Stomach (tissue), 9 donors: ENCODE results near the gene ITPR2. TPM values are rescaled to one million over a fixed set of nuclear protein-coding genes. Genes with fewer than 3 reads are reported as not detected.

ENCODE experiments used
- DNase-seq, 2 donors: peaks; one replicate each; pipeline versions ENCODE4 v3.0.0 to v3.0.0-alpha.2; 2013 to 2019
- H3K27ac ChIP-seq, 5 donors: fragments of 200-600 bp in 4 of 5; sonication (generic) in 4 of 5; one replicate each; pipeline ENCODE4 v1.5.1; 2013 to 2019; ENCODE audit warnings: mild to moderate bottlenecking in 1 of 5, moderate library complexity in 1 of 5
- H3K27me3 ChIP-seq, 3 donors: fragments of 200-600 bp; sonication (generic); one replicate each; pipeline ENCODE4 v1.5.1; 2017 to 2019; ENCODE audit warnings: mixed run types in 1 of 3
- H3K36me3 ChIP-seq, 4 donors: fragments of 200-600 bp; sonication (generic); 1 replicate in 3 of 4; 2 replicates in 1 of 4; pipeline ENCODE4 v1.5.1; 2016 to 2019
- H3K4me1 ChIP-seq, 4 donors: fragments of 200-600 bp; sonication (generic); one replicate each; pipeline ENCODE4 v1.5.1; 2016 to 2019
- H3K4me3 ChIP-seq, 4 donors: fragments of 200-600 bp; sonication (generic) in 3 of 4; one replicate each; pipeline ENCODE4 v1.5.1; 2016 to 2019; ENCODE audit warnings: mild to moderate bottlenecking in 1 of 4
- H3K9me3 ChIP-seq, 4 donors: fragments of 200-600 bp; sonication (generic); one replicate each; pipeline ENCODE4 v1.5.1; 2016 to 2019
- EP300 ChIP-seq: sonication (generic); formaldehyde crosslinking; IDR thresholded peaks from one replicate; pipeline ENCODE4 v1.6.1; 2017; ENCODE audit warnings: antibody characterized with exemption
- POLR2A ChIP-seq, 4 donors: fragments of 450-650 bp; IDR thresholded peaks; one replicate each; pipeline ENCODE4 v1.6.1; 2016; ENCODE audit warnings: antibody characterized with exemption in 4 of 4, control low read depth in 2 of 4, mild to moderate bottlenecking in 1 of 4, moderate library complexity in 1 of 4
- POLR2AphosphoS5 ChIP-seq, 3 donors: sonication (generic); formaldehyde crosslinking; IDR thresholded peaks; one replicate each; pipeline ENCODE4 v1.6.1; 2016; ENCODE audit warnings: antibody characterized with exemption in 3 of 3
- WGBS, 5 donors: extraction: QIAGEN DNeasy Blood & Tissue Kit in 3 of 5; methylation state at CpG; one replicate each; pipeline versions ENCODE4 v1.1.5 to v1.1.7; 2013 to 2018; 5-methylcytosine and 5-hydroxymethylcytosine counted together
- intact Hi-C: fragments of 100-400 bp; cut with DNase I; formaldehyde crosslinking; loops from one replicate; pipeline ENCODE4 v1.15.1; 2023; ENCODE audit warnings: low total_unique reads
- polyA plus RNA-seq, 3 donors: library from polyadenylated mRNA; stranded (reverse); fragments of 200-250 nt; gene quantifications; one replicate each; pipeline ENCODE4 v1.2.3, GENCODE V29; 2013
- total RNA-seq, 5 donors: library from RNA; depleted of rRNA; stranded (reverse); fragments of >200 nt; gene quantifications; one replicate each; pipeline versions ENCODE4 v1.1.0 to v1.2.3, GENCODE V29; 2014 to 2016
- TF ChIP-seq, protein P1 (sequence below), 7 experiments: fragments of 450-650 bp in 4 of 7; fragments of 200-600 bp in 3 of 7; sonication (generic) in 3 of 7; IDR thresholded peaks; one replicate each; pipeline ENCODE4 v1.5.1; 2016 to 2019; ENCODE audit warnings: antibody characterized with exemption in 7 of 7, control low read depth in 2 of 7, mild to moderate bottlenecking in 1 of 7
- donor health status: healthy with polysubstance abuse.
- donor health status: Bipolar disorder and iron deficiency.
- donor health status: healthy.

Gene ITPR2
- total and polyA plus RNA-seq, 8 donors = 1.4 to 172 (median 23.4) TPM

DNA sequence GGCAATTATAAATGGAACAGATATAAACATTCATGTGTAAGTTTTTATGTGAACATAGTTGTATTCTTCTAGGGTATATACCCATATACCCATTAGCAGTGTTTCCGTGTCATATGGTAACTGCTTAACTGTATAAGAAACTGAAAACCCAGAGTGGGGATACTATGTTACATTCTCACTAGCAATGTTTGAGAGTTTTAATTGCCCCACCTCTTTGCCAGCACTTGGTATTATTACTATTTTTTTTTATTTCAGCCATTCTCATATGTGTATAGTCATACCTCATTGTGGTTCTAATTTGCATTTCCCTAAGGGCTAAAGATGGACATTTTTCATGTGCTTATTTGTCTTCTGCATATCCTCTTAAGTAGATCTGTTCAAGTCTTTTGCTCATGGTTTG, 28.7 kb upstream of the ITPR2 start:
- Histone ChIP-seq H3K27ac (no peak overlapping the region), H3K27me3 (no peaks in the 10 kb centered on the region), H3K4me1 (peaks cover 0 to 7% (median 0%) of the 10 kb centered on the region in 4 donors), H3K4me3 (no peak overlapping the region), H3K9me3 (no peaks in the 10 kb centered on the region), H3K36me3 (no peaks in the 10 kb centered on the region)
- 94 to 100% (median 97%) methylated on average over 1 of the region's 1 CpG for WGBS, 5 donors
- no peak for DNase-seq
- TF ChIP-seq POLR2AphosphoS5 (IDR thresholded peaks at IDR 0.05) (no peak), EP300 (no peak), POLR2A (IDR thresholded peaks at IDR 0.05) (no peak)
- TF ChIP-seq, protein P1, sequence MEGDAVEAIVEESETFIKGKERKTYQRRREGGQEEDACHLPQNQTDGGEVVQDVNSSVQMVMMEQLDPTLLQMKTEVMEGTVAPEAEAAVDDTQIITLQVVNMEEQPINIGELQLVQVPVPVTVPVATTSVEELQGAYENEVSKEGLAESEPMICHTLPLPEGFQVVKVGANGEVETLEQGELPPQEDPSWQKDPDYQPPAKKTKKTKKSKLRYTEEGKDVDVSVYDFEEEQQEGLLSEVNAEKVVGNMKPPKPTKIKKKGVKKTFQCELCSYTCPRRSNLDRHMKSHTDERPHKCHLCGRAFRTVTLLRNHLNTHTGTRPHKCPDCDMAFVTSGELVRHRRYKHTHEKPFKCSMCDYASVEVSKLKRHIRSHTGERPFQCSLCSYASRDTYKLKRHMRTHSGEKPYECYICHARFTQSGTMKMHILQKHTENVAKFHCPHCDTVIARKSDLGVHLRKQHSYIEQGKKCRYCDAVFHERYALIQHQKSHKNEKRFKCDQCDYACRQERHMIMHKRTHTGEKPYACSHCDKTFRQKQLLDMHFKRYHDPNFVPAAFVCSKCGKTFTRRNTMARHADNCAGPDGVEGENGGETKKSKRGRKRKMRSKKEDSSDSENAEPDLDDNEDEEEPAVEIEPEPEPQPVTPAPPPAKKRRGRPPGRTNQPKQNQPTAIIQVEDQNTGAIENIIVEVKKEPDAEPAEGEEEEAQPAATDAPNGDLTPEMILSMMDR (IDR thresholded peaks at IDR 0.05) = no peak
- intact Hi-C loops = no loop called here

DNA sequence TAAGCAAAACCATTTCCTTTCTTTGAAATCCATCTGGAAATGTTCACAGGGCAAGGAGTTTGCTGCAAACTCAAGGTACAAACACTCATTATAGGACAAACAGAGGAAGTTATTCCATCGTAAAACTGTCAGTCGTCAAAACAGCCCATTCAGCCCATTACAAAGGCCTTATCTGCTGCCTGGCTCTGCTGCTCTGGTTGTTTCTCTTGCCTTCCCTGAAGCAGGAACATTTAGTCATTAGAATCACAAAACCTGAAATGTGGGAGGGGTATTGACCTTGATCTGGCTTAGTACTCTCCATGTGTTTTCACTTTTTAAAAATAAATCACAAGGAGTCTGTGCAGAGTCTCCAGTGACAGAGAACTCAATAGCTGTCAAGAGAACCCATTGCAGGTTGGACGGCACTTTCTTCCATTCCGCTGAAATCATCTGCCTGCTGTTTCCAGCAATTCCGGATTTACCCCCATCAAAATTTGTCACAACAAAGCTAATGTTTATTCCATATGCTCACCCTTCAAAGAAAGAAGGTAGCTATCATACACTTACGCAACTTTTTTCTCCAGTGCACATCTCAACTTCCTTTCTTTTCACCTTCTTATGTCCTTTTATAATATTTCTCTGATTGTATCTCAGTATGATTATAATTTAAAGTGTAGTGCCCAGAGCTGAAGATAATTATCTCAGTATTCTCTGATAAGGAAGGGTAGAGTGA, 24.6 kb upstream of the ITPR2 start:
- no peaks in the 10 kb centered on the region for H3K36me3 ChIP-seq
- no peak overlapping the region for H3K4me3 ChIP-seq
- no peak overlapping the region for H3K27ac ChIP-seq
- TF ChIP-seq POLR2A (IDR thresholded peaks at IDR 0.05) = no peak
- TF ChIP-seq, protein P1 (IDR thresholded peaks at IDR 0.05) = no peak
- TF ChIP-seq POLR2AphosphoS5 (IDR thresholded peaks at IDR 0.05) = no peak
- TF ChIP-seq EP300 = no peak
- H3K27me3 ChIP-seq = no peaks in the 10 kb centered on the region
- peak in 1 of 2 donors; percentile 46 for DNase-seq
- H3K9me3 ChIP-seq = no peaks in the 10 kb centered on the region
- intact Hi-C loops = no loop called here
- H3K4me1 ChIP-seq = peaks cover 0 to 16% (median 5%) of the 10 kb centered on the region in 4 donors
- 52 to 62% (median 55%) methylated on average over 6 of the region's 6 CpGs for WGBS, 5 donors

DNA sequence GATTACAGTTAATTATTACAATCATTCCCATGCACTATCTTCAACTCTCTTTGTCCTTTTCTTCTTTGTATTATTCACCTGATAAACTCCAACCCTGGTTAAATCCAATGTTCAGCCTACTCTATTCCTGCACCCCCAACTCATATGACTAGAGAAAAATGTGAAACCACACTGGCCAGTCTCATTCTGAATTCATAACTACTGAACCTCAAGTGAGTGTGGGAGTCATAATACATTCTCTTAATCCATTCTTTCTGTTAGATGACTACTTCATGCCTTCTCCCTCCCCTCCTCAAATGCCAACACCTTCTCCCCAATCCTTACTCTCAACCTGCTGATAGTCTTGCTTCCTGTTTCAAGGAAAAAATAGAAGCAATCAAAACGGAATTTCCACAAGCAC, 22.3 kb upstream of the ITPR2 start:
- TF ChIP-seq, protein P1 (IDR thresholded peaks at IDR 0.05) = no peak
- TF ChIP-seq EP300 = no peak
- Histone ChIP-seq H3K36me3 (no peaks in the 10 kb centered on the region), H3K9me3 (no peaks in the 10 kb centered on the region), H3K27ac (no peak overlapping the region), H3K4me1 (peaks cover 0 to 16% (median 5%) of the 10 kb centered on the region in 4 donors), H3K27me3 (no peaks in the 10 kb centered on the region), H3K4me3 (no peak overlapping the region)
- intact Hi-C loops = no loop called here
- DNase-seq = no peak
- WGBS, 5 donors = 25 to 48% (median 40%) methylated on average over 1 of the region's 1 CpG

DNA sequence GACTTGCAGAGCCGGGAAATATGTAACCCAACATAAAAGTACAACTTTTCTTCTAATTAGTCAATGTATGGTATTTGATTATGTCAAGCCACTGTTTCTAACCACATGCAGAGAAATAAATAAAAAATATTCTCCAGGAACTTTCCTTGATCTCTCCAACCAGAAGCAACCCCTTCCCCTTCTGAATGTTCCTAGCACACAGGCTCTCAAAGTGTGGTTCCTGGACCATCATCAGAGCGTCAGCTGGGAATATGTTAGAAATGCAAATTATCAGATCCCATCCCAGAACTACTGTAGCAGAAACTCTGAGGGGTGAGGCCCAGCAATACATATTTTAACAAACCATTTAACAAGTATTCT, 21.0 kb upstream of the ITPR2 start:
- no peaks in the 10 kb centered on the region for H3K36me3 ChIP-seq
- H3K4me3 ChIP-seq = no peak overlapping the region
- H3K4me1 ChIP-seq = peaks cover 0 to 16% (median 5%) of the 10 kb centered on the region in 4 donors
- no peak overlapping the region for H3K27ac ChIP-seq
- DNase-seq = no peak
- no peaks in the 10 kb centered on the region for H3K9me3 ChIP-seq
- H3K27me3 ChIP-seq = no peaks in the 10 kb centered on the region
- 3 to 19% (median 11%) methylated on average over 2 of the region's 2 CpGs for WGBS, 5 donors
- intact Hi-C loops = no loop called here
- no peak for TF ChIP-seq POLR2AphosphoS5 (IDR thresholded peaks at IDR 0.05)
- TF ChIP-seq, protein P1 (IDR thresholded peaks at IDR 0.05) = no peak
- no peak for TF ChIP-seq POLR2A (IDR thresholded peaks at IDR 0.05)
- TF ChIP-seq EP300 = no peak
